ENCODE data around the gene TMPRSS15.

Gene TMPRSS15

GRCh38 chr21:18245464-18245967 is 158.1 kb downstream of the TMPRSS15 start:
- DNase-seq = no peak

- no peak for DNase-seq
Observed at GRCh38 chr21:18244671-18245463, 158.7 kb downstream of the TMPRSS15 start, which contains the start of gene CHODL. TSS of gene CHODL (plus strand) at chr21:18244833. CDS start at chr21:18245224, 391 bp downstream.

GRCh38 chr21:18235545-18235944 is 168.0 kb downstream of the TMPRSS15 start:
- DNase-seq = no peak

DNA sequence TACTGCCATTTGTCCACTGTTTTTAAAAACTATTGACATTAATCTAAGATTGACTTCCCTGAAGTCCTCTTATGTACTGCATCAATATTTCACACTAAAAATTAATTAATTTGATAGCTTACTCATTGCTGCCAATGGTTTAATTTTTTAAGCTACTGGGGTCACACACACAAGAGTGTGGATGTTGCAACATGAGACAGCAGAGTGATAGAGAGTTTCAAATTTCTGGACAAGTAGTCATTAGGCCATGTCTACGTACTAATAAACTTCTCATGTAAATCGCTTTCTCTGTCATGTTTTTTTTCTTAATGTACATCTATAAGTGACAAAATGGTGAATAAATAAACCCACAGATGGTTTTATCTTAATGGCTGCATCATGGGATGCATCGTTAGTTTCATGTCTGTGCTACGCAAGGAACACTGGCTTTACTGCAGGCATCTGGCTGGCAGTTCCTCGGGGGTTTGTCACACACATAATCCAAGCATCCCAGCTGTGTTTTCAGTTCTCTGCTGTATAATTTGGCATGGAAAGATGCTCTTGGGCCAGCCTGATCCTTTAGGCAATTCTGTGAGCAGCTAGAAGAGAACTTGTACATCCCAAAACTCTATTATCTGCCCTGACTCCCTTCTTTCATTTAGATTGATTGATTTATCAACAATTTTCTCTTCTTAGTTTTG is 175.4 kb downstream of the TMPRSS15 start:
- DNase-seq = no peak

GRCh38 chr21:18222346-18222745 is 181.2 kb downstream of the TMPRSS15 start:
- DNase-seq = no peak

DNA sequence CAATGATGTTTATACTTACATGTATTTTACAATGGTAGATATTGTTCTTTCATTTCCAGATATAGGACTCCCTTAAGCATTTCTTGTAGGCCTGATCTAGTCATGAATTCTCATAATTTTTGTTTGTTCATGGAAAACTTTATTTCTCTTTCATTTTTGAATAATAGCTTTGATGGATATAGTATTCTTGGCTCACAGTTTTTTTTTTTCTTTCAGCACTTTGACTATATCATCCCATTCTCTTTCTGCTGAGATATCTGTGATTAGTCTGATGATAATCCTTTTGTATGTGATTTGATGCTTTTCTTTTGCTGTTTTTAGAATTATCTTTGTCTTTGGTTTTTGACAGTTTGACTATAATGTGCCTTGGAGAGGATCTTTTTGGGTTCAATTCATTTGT is 183.1 kb downstream of the TMPRSS15 start:
- no peak for DNase-seq

Data from anterior cingulate cortex (tissue), 58 donors.